H9 (cell line): ENCODE data around the gene INTS13. TPM values are rescaled to one million over a fixed set of nuclear protein-coding genes. Genes with fewer than 3 reads are reported as not detected.

Source experiments
- DNase-seq: peaks from one replicate; pipeline ENCODE4 v3.0.0-alpha.2; 2017
- H2AFZ ChIP-seq: one replicate; pipeline ENCODE4 v1.6.1; 2013; ENCODE audit warnings: mild to moderate bottlenecking, low read length, control low read depth, moderate library complexity
- H2AK5ac ChIP-seq: 2 replicates; pipeline ENCODE4 v1.6.1; 2013; ENCODE audit warnings: low read length, control low read depth, mixed read lengths; ENCODE audit not compliant: insufficient read length
- H2BK120ac ChIP-seq: one replicate; pipeline ENCODE4 v1.6.1; 2013; ENCODE audit warnings: low read depth, mild to moderate bottlenecking, low read length, control low read depth, inconsistent platforms; ENCODE audit not compliant: poor library complexity, severe bottlenecking
- H2BK12ac ChIP-seq: 2 replicates; pipeline ENCODE4 v1.6.1; 2013; ENCODE audit warnings: low read length, control low read depth, mixed read lengths, low read depth; ENCODE audit not compliant: insufficient read length
- H2BK15ac ChIP-seq: 2 replicates; pipeline ENCODE4 v1.6.1; 2013; ENCODE audit warnings: low read depth, low read length, control low read depth
- H2BK20ac ChIP-seq: one replicate; pipeline ENCODE4 v1.6.1; 2013; ENCODE audit warnings: low read depth, mild to moderate bottlenecking, low read length, control low read depth, inconsistent platforms; ENCODE audit not compliant: poor library complexity, severe bottlenecking
- H2BK5ac ChIP-seq: 2 replicates; pipeline ENCODE4 v1.6.1; 2013; ENCODE audit warnings: low read length, control low read depth, mixed read lengths; ENCODE audit not compliant: insufficient read length
- H3K14ac ChIP-seq: 2 replicates; pipeline ENCODE4 v1.6.1; 2013; ENCODE audit warnings: low read length, control low read depth; ENCODE audit not compliant: insufficient read depth
- H3K18ac ChIP-seq: 2 replicates; pipeline ENCODE4 v1.6.1; 2013; ENCODE audit warnings: low read depth, mild to moderate bottlenecking, mixed read lengths, low read length, control low read depth; ENCODE audit not compliant: insufficient read length
- H3K23ac ChIP-seq: 2 replicates; pipeline ENCODE4 v1.6.1; 2013; ENCODE audit warnings: low read length, control low read depth, mixed read lengths, low read depth; ENCODE audit not compliant: insufficient read length
- H3K23me2 ChIP-seq: 2 replicates; pipeline ENCODE4 v1.6.1; 2013; ENCODE audit warnings: low read depth, mild to moderate bottlenecking, mixed read lengths, low read length, control low read depth; ENCODE audit not compliant: insufficient read length, poor library complexity, severe bottlenecking
- H3K27ac ChIP-seq: 2 replicates; pipeline ENCODE4 v1.5.1; 2013; ENCODE audit warnings: low read length, control low read depth, mixed read lengths, low read depth; ENCODE audit not compliant: insufficient read length
- H3K27me3 ChIP-seq: 2 replicates; pipeline ENCODE4 v1.6.1; 2013; ENCODE audit warnings: low read length, control low read depth, inconsistent platforms; ENCODE audit not compliant: insufficient read depth
- H3K4ac ChIP-seq: 2 replicates; pipeline ENCODE4 v1.6.1; 2013; ENCODE audit warnings: low read depth, mild to moderate bottlenecking, control low read depth, inconsistent platforms, low read length, moderate library complexity
- H3K4me1 ChIP-seq: 2 replicates; pipeline ENCODE4 v1.6.1; 2013; ENCODE audit warnings: low read length, control low read depth, inconsistent platforms; ENCODE audit not compliant: insufficient read depth
- H3K4me2 ChIP-seq: 2 replicates; pipeline ENCODE4 v1.6.1; 2013; ENCODE audit warnings: low read length, control low read depth, mixed read lengths; ENCODE audit not compliant: insufficient read length, insufficient read depth
- H3K56ac ChIP-seq: 2 replicates; pipeline ENCODE4 v1.6.1; 2013; ENCODE audit warnings: low read depth, mild to moderate bottlenecking, mixed read lengths, low read length, control low read depth; ENCODE audit not compliant: insufficient read length
- H3K79me1 ChIP-seq: 2 replicates; pipeline ENCODE4 v1.6.1; 2013; ENCODE audit warnings: low read depth, mild to moderate bottlenecking, moderate library complexity, low read length, control low read depth, inconsistent platforms; ENCODE audit not compliant: insufficient read depth, poor library complexity, severe bottlenecking
- H3K79me2 ChIP-seq: 2 replicates; pipeline ENCODE4 v1.6.1; 2013; ENCODE audit warnings: low read length, control low read depth, inconsistent platforms; ENCODE audit not compliant: insufficient read depth
- H3K9ac ChIP-seq: 2 replicates; pipeline ENCODE4 v1.6.1; 2013; ENCODE audit warnings: low read length, control low read depth, mixed read lengths; ENCODE audit not compliant: insufficient read length; ENCODE audit errors: extremely low read depth
- H3K9me3 ChIP-seq: one replicate; pipeline ENCODE4 v1.6.1; 2013; ENCODE audit warnings: low read depth, low read length, inconsistent platforms; ENCODE audit not compliant: control insufficient read depth
- H3T11ph ChIP-seq: one replicate; pipeline ENCODE4 v1.6.1; 2013; ENCODE audit warnings: mild to moderate bottlenecking, low read length, control low read depth, inconsistent platforms
- H4K20me1 ChIP-seq: one replicate; pipeline ENCODE4 v1.6.1; 2013; ENCODE audit not compliant: control insufficient read depth, insufficient read length, insufficient read depth
- H4K5ac ChIP-seq: 2 replicates; pipeline ENCODE4 v1.6.1; 2013; ENCODE audit warnings: low read depth, mild to moderate bottlenecking, mixed read lengths, low read length, control low read depth; ENCODE audit not compliant: insufficient read length
- H4K8ac ChIP-seq: replicated peaks from 2 replicates; pipeline ENCODE4 v1.6.1; 2013; ENCODE audit warnings: low read length, control low read depth, mixed read lengths, low read depth; ENCODE audit not compliant: insufficient read length
- H4K91ac ChIP-seq: 2 replicates; pipeline ENCODE4 v1.6.1; 2013; ENCODE audit warnings: low read depth, mild to moderate bottlenecking, moderate library complexity, mixed read lengths, low read length, control low read depth; ENCODE audit not compliant: insufficient read length
- H3K27ac Mint-ChIP-seq, 3 experiments: 2 replicates in 2 of 3; 3 replicates in 1 of 3; pipeline ENCODE4 v1.8.0; 2020 to 2021; ENCODE audit warnings: mixed read lengths in 3 of 3, mild to moderate bottlenecking in 1 of 3, moderate library complexity in 1 of 3
- H3K27me3 Mint-ChIP-seq: 2 replicates; pipeline ENCODE4 v1.8.0; 2021; ENCODE audit warnings: low read depth, mild to moderate bottlenecking, moderate library complexity, mixed read lengths
- H3K36me3 Mint-ChIP-seq, 3 experiments: 2 replicates in 2 of 3; 3 replicates in 1 of 3; pipeline ENCODE4 v1.8.0; 2020 to 2021; ENCODE audit warnings: low read depth in 3 of 3, mixed read lengths in 3 of 3; ENCODE audit not compliant: insufficient read depth in 1 of 3
- H3K4me1 Mint-ChIP-seq, 2 experiments: 2 replicates each; pipeline ENCODE4 v1.8.0; 2020; ENCODE audit warnings: mixed read lengths in 2 of 2
- H3K4me3 Mint-ChIP-seq, 2 experiments: 2 replicates in 1 of 2; 3 replicates in 1 of 2; pipeline ENCODE4 v1.8.0; 2020 to 2021; ENCODE audit warnings: mild to moderate bottlenecking in 2 of 2, mixed read lengths in 2 of 2, moderate library complexity in 1 of 2
- H3K9me3 Mint-ChIP-seq, 2 experiments: 2 replicates in 1 of 2; 3 replicates in 1 of 2; pipeline ENCODE4 v1.8.0; 2020; ENCODE audit warnings: mild to moderate bottlenecking in 2 of 2, mixed read lengths in 2 of 2, moderate library complexity in 1 of 2
- CTCF ChIP-seq: fragments of 200-600 bp; sonication (generic); conservative IDR thresholded peaks from 3 replicates; pipeline ENCODE4 v1.8.0; 2021; ENCODE audit warnings: antibody characterized with exemption, mild to moderate bottlenecking
- WGBS: extraction: QIAGEN DNeasy Blood & Tissue Kit; methylation state at CpG from one replicate; pipeline ENCODE4 v1.1.7; 2013; ENCODE audit warnings: missing lambda C conversion rate, low lambda C conversion rate, mixed read lengths; ENCODE audit not compliant: insufficient read length; ENCODE audit errors: extremely low coverage; 5-methylcytosine and 5-hydroxymethylcytosine counted together
- total RNA-seq: library from RNA; stranded (reverse); gene quantifications from 2 replicates; pipeline ENCODE4 v1.2.1, GENCODE V29; 2021

INTS13 gene
- total RNA-seq, 1 experiment from 2014 or later: 39.1 TPM

DNA sequence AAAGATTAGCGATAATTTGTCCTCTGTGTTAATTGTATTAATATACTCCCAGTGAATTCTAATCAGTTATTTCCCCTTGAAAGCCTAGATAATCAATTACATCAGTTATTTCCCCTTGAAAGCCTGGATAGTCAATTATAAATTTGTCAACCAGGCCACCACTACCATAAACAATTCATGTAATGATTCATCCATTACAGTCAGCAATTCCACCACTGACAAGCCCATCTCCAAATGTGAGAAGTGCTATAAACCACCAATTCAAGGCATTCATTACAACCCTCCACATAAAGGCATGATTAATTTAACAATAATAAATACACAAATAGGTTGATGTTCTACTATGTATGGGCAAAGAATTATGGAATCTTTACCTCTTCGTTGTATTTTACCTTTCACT, 40.9 kb downstream of the INTS13 start:
- H3K4me3 Mint-ChIP-seq: no peak overlapping the region
- H4K8ac ChIP-seq: no peak overlapping the region
- H3K56ac ChIP-seq: no peak overlapping the region
- H2AFZ ChIP-seq: no peak overlapping the region
- no peak overlapping the region for H4K5ac ChIP-seq
- no CpG with 5 or more reads among the region's 2 CpGs for WGBS
- no peak for TF ChIP-seq CTCF
- no peaks in the 10 kb centered on the region for H3K9me3 ChIP-seq
- H3K18ac ChIP-seq: no peak overlapping the region
- H3T11ph ChIP-seq: no peak overlapping the region
- peaks cover 13 to 26% (median 17%) of the 10 kb centered on the region in 3 experiments for H3K36me3 Mint-ChIP-seq
- no peak overlapping the region for H3K27ac ChIP-seq
- H3K27me3 Mint-ChIP-seq: no peaks in the 10 kb centered on the region
- no peak overlapping the region for H3K9ac ChIP-seq
- no peaks in the 10 kb centered on the region for H3K79me1 ChIP-seq
- H2BK12ac ChIP-seq: no peak overlapping the region
- H3K4me2 ChIP-seq: no peak overlapping the region
- no peaks in the 10 kb centered on the region for H3K4me1 ChIP-seq
- H3K4me1 Mint-ChIP-seq: no peaks in the 10 kb centered on the region
- H4K91ac ChIP-seq: no peak overlapping the region
- no peak overlapping the region for H2AK5ac ChIP-seq
- H3K4ac ChIP-seq: no peak overlapping the region
- H3K27ac Mint-ChIP-seq: no peak overlapping the region
- no peak overlapping the region for H2BK15ac ChIP-seq
- H3K9me3 Mint-ChIP-seq: no peaks in the 10 kb centered on the region
- H2BK120ac ChIP-seq: no peak overlapping the region
- H3K27me3 ChIP-seq: no peaks in the 10 kb centered on the region
- no peaks in the 10 kb centered on the region for H3K79me2 ChIP-seq
- no peak overlapping the region for H2BK20ac ChIP-seq
- no peaks in the 10 kb centered on the region for H4K20me1 ChIP-seq
- DNase-seq: no peak
- H3K23me2 ChIP-seq: no peaks in the 10 kb centered on the region
- no peak overlapping the region for H3K14ac ChIP-seq
- no peak overlapping the region for H3K23ac ChIP-seq
- no peak overlapping the region for H2BK5ac ChIP-seq
